LNCaP clone FGC (cell line): ENCODE results near the gene OR8G5.
A peak's percentile ranks its signal among the peaks of the same experiment; 100 is the strongest.
"Not testable (repeated sequence)": the region's sequence is repeated elsewhere in the genome, so short reads cannot be mapped to it uniquely, and the experiment has no call there.

Experiments used
- DNase-seq: peaks from one replicate; pipeline ENCODE4 v3.0.0-alpha.2; 2011; ENCODE audit warnings: low read depth
- H3K4me3 ChIP-seq: 2 replicates; pipeline ENCODE4 v1.5.1; 2011; ENCODE audit warnings: mild to moderate bottlenecking, low read depth, low read length, control low read depth
- TF ChIP-seq, protein P1 (sequence below): IDR thresholded peaks from 2 replicates; pipeline ENCODE4 v1.5.1; 2012; ENCODE audit warnings: mild to moderate bottlenecking; ENCODE audit not compliant: control insufficient read depth, insufficient read depth; ENCODE audit errors: extremely low read depth

The OR8G5 gene

DNA sequence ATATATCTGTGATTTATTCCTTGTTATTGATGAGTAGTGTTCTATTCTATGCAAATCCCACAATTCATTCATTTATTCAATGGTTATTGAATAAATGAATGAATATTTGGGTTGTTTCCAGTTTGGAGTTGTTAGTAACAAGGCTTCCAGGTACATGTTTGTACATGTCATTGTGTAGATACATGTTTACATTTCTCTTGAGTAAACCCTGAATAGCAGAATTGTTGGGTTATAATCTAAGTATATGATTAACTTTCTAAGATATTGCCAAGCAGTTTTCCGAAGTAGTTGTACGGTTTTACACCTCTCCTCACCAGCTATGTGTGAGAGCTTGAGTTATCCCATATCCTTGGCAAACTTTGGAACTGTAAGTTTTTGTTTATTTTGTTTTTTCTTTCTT lies 33.8 kb upstream of the OR8G5 start:
- no peak for DNase-seq
- no peak overlapping the region for H3K4me3 ChIP-seq
- TF ChIP-seq, protein P1, sequence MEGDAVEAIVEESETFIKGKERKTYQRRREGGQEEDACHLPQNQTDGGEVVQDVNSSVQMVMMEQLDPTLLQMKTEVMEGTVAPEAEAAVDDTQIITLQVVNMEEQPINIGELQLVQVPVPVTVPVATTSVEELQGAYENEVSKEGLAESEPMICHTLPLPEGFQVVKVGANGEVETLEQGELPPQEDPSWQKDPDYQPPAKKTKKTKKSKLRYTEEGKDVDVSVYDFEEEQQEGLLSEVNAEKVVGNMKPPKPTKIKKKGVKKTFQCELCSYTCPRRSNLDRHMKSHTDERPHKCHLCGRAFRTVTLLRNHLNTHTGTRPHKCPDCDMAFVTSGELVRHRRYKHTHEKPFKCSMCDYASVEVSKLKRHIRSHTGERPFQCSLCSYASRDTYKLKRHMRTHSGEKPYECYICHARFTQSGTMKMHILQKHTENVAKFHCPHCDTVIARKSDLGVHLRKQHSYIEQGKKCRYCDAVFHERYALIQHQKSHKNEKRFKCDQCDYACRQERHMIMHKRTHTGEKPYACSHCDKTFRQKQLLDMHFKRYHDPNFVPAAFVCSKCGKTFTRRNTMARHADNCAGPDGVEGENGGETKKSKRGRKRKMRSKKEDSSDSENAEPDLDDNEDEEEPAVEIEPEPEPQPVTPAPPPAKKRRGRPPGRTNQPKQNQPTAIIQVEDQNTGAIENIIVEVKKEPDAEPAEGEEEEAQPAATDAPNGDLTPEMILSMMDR: no peak

DNA sequence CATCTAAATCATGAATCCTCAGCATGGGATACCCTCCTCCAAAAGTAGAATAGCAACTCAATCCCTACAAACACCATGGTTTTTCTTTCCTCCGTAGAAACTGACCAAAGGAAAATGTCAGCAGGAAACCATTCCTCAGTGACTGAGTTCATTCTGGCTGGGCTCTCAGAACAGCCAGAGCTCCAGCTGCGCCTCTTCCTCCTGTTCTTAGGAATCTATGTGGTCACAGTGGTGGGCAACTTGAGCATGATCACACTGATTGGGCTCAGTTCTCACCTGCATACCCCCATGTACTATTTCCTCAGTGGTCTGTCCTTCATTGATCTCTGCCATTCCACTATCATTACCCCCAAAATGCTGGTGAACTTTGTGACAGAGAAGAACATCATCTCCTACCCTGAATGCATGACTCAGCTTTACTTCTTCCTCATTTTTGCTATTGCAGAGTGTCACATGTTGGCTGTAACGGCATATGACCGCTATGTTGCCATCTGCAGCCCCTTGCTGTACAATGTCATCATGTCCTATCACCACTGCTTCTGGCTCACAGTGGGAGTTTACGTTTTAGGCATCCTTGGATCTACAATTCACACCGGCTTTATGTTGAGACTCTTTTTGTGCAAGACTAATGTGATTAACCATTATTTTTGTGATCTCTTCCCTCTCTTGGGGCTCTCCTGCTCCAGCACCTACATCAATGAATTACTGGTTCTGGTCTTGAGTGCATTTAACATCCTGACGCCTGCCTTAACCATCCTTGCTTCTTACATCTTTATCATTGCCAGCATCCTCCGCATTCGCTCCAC lies 31.4 kb upstream of the OR8G5 start:
- DNase-seq, H3K4me3 ChIP-seq: not testable (repeated sequence)

DNA sequence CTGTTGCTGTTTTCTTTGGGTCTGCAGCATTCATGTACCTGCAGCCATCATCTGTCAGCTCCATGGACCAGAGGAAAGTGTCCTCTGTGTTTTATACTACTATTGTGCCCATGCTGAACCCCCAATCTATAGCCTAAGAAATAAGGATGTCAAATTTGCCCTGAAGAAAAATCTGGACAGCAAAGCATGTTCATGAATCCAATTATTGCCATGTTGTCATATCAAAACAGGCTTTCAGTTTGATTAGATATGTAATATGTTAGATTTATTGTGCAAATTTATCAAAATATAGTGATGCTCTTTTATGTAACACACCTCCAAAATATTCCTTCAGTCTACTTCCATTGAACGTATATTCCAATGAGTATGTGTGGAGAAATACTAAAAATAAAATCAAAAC lies 30.7 kb upstream of the OR8G5 start:
- H3K4me3 ChIP-seq: no peak overlapping the region
- DNase-seq: no peak
- TF ChIP-seq, protein P1: no peak

DNA sequence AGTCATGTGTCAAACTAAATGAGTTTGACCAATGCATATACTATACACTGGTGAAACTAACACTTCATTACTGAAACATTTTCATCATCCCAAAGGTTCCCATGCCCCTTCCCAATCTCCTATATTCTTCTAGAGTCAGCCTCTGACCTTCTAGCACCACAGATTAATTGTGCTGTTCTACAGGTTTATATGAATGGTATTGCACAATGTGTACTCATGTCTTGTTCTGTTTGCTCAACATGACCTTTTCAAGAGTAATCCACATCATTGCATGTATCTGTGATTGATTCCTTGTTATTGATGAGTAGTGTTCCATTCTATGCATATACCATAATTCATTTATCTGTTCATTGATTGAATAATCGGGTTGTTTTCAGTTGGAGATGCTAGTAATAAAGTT lies 22.8 kb upstream of the OR8G5 start:
- TF ChIP-seq, protein P1: no peak
- no peak overlapping the region for H3K4me3 ChIP-seq
- DNase-seq: peak; percentile 32

DNA sequence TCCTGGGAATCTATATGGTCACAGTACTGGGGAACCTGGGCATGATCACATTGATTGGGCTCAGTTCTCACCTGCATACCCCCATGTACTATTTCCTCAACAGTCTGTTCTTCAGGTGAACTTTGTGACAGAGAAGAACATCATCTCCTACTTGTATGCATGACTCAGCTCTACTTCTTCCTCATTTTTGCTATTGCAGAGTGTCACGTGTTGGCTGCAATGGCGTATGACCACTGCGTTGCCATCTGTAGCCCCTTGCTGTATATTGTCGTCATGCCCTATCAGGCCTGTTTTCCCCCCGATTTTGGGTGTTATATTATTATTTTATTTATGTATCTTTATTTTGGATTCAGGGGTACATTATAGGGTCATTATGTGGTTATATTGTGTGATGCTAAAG lies 17.7 kb upstream of the OR8G5 start:
- DNase-seq: no peak
- H3K4me3 ChIP-seq: no peak overlapping the region
- TF ChIP-seq, protein P1: no peak

DNA sequence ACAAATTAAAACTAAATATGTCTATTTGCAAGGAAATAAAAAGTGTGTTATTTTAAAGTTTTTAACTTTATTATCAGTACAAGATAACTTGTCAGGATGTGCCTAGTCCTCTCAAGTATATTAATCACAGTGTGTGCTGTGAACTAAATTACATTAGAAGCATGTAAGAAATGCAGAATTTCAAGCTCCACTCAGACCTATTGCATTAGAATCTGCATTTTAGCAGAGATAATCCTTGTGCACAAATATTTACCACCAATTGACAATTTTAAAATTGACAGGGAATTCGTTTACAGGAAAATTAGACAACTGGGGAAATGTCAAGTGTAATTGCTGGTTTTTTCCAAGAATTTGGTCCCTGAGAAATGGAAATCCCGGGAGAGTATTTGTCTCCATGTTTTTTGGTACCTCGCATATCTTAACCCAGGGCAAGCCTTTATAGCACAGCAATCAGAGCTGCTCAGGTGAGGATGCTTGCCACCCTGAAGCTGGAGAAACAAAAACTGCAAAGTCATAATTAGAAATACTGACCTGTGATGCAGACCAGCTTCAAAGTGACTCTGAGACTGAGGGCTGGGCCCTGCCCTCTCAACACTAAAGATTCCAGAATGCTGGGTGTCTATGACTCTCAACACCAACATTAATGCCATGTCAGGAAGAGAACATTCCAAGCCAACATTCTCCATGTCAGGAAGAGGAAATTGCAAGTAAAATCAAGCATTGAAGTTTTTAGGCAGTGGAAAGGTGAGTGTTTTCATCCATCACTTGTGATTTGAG lies 15.4 kb upstream of the OR8G5 start, which contains the start of gene OR8G1:
Gene OR8G1, plus strand, starts transcription at position 475 of the 777 bp plus-strand sequence. CDS start 8,581 bp downstream, outside the sequence.
- no peak for DNase-seq
- TF ChIP-seq, protein P1: no peak
- no peak within 1 kb of the TSS for H3K4me3 ChIP-seq

DNA sequence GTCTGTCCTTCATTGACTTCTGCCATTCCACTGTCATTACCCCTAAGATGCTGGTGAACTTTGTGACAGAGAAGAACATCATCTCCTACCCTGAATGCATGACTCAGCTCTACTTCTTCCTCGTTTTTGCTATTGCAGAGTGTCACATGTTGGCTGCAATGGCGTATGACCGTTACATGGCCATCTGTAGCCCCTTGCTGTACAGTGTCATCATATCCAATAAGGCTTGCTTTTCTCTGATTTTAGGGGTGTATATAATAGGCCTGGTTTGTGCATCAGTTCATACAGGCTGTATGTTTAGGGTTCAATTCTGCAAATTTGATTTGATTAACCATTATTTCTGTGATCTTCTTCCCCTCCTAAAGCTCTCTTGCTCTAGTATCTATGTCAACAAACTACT lies 6.3 kb upstream of the OR8G5 start:
- not testable (repeated sequence) for H3K4me3 ChIP-seq, DNase-seq

DNA sequence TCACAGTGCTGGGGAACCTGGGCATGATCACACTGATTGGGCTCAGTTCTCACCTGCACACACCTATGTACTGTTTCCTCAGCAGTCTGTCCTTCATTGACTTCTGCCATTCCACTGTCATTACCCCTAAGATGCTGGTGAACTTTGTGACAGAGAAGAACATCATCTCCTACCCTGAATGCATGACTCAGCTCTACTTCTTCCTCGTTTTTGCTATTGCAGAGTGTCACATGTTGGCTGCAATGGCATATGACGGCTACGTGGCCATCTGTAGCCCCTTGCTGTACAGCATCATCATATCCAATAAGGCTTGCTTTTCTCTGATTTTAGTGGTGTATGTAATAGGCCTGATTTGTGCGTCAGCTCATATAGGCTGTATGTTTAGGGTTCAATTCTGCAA lies 8.9 kb downstream of the OR8G5 start:
- H3K4me3 ChIP-seq, DNase-seq: not testable (repeated sequence)

DNA sequence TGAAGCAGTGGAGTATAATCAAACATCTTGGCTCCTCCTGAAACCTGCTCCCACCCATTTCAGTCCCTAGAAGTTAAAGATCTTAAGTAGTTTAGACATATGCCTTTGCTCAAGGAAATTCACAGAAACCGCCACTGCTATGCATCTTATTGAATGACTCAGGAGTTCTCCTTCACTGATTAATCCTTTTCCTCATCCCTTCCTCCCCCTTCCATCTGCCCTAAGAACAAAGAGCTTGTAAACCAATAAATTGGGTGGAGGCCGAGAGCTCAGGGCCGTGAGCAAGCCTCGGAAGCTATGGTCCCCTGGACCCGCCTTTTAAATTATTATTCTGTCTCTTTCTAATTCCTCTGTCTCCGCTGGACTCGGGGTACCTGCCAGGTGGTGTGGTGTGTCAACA lies 14.7 kb downstream of the OR8G5 start:
- DNase-seq, H3K4me3 ChIP-seq: not testable (repeated sequence)
